TTC549 (cell line): ENCODE data around the gene RUNDC3A.
A peak's percentile ranks its signal among the peaks of the same experiment; 100 is the strongest.
"Not testable (repeated sequence)": the region's sequence is repeated elsewhere in the genome, so short reads cannot be mapped to it uniquely, and the experiment has no call there.

Source experiments
- FAIRE-seq: peaks from 2 replicates; lab custom pipeline; 2012; peaks lifted over from hg19 to GRCh38; lab: Jason Lieb, UNC

Gene RUNDC3A

GRCh38 chr17:44320066-44320465, 11.7 kb downstream of the RUNDC3A start:
- FAIRE-seq = no peak

GRCh38 chr17:44321246-44322120, 13.1 kb downstream of the RUNDC3A start:
- no peak for FAIRE-seq

- no peak for FAIRE-seq
Observed at GRCh38 chr17:44322236-44322895, 14.0 kb downstream of the RUNDC3A start.

GRCh38 chr17:44323359-44324091, 15.1 kb downstream of the RUNDC3A start:
- no peak for FAIRE-seq

- no peak for FAIRE-seq
Observed at GRCh38 chr17:44324092-44324570, 15.7 kb downstream of the RUNDC3A start.

- FAIRE-seq = no peak
Observed at GRCh38 chr17:44324571-44325275, 16.3 kb downstream of the RUNDC3A start, which contains the start of gene SLC25A39. TSS of gene SLC25A39 (minus strand) at chr17:44324823. CDS start at chr17:44323562, 1,261 bp downstream.

GRCh38 chr17:44326861-44327444, 18.6 kb downstream of the RUNDC3A start:
- no peak for FAIRE-seq

GRCh38 chr17:44327715-44328449, 19.5 kb downstream of the RUNDC3A start:
- no peak for FAIRE-seq

GRCh38 chr17:44329516-44329915, 21.1 kb downstream of the RUNDC3A start:
- FAIRE-seq = not testable (repeated sequence)

- FAIRE-seq = not testable (repeated sequence)
Observed at GRCh38 chr17:44330263-44330662, 21.9 kb downstream of the RUNDC3A start.

GRCh38 chr17:44331249-44331760, 22.9 kb downstream of the RUNDC3A start:
- FAIRE-seq = peak; percentile 3

- no peak for FAIRE-seq
Observed at GRCh38 chr17:44333371-44333770, 25.0 kb downstream of the RUNDC3A start.

- no peak for FAIRE-seq
Observed at GRCh38 chr17:44334315-44334714, 25.9 kb downstream of the RUNDC3A start.

GRCh38 chr17:44334727-44335126, 26.3 kb downstream of the RUNDC3A start:
- FAIRE-seq = no peak

- FAIRE-seq = no peak
Observed at GRCh38 chr17:44335564-44335963, 27.2 kb downstream of the RUNDC3A start.

- no peak for FAIRE-seq
Observed at GRCh38 chr17:44335968-44336367, 27.6 kb downstream of the RUNDC3A start.

GRCh38 chr17:44338702-44339101, 30.3 kb downstream of the RUNDC3A start:
- FAIRE-seq = no peak

GRCh38 chr17:44340553-44340952, 32.2 kb downstream of the RUNDC3A start:
- FAIRE-seq = not testable (repeated sequence)

GRCh38 chr17:44343510-44344209, 35.3 kb downstream of the RUNDC3A start:
- FAIRE-seq = no peak

GRCh38 chr17:44344939-44345453, 36.6 kb downstream of the RUNDC3A start, which contains the start of gene GRN:
TSS of gene GRN (plus strand) at chr17:44345302. CDS start at chr17:44349165, 3,863 bp downstream.
- FAIRE-seq = peak; percentile 93
